CD4-positive, alpha-beta T cell treated with Interleukin-1 beta for 1 hour (primary cell): ENCODE measurements around the gene TFCP2.
"Not testable (repeated sequence)": the region's sequence is repeated elsewhere in the genome, so short reads cannot be mapped to it uniquely, and the experiment has no call there.

Experiments used
- DNase-seq, 2 donors: peaks; one replicate each; pipeline ENCODE4 v3.0.0-alpha.2; 2020 to 2022

Gene TFCP2

DNA sequence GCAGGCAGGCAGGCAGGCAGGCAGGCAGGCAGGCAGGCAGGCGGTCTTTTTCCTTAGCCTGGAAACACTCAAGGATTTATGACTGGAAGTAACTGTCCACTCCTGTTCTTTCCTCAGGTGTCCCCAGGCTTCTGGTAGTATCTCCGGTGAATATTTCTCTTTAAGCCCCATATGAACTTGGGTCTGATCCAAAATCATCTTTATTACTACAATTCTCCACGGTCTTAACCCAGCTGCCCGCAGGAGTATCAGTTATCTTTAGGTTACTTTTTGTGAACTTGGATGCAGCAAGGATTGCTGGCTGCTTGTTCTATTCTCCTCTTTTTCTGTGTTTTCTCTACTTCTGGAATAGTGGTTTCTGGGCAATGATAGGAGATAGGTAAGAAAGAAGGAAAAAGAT lies 92.8 kb downstream of the TFCP2 start:
- no peak for DNase-seq

GRCh38 chr12:51078866-51079265 lies 94.1 kb downstream of the TFCP2 start:
- DNase-seq: not testable (repeated sequence)

DNA sequence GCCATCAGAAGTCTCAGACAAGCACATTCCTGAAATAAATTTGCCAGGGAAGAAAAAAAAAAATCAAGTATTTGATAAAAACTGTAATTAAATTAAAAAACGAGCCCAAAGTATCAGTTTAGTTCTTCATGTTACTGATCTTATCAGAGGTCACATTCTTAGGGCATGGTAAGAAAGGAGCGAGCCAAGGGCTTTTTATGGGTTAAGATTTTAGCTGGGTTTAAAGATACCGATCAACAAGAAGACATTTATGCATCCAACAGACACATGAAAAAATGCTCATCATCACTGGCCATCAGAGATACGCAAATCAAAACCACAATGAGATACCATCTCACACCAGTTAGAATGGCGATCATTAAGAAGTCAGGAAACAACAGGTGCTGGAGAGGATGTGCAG lies 94.6 kb downstream of the TFCP2 start:
- not testable (repeated sequence) for DNase-seq

- no peak for DNase-seq
Measured at GRCh38 chr12:51077930-51078329, 95.0 kb downstream of the TFCP2 start.

- no peak for DNase-seq
Measured at GRCh38 chr12:51076236-51076930, 96.6 kb downstream of the TFCP2 start.

DNA sequence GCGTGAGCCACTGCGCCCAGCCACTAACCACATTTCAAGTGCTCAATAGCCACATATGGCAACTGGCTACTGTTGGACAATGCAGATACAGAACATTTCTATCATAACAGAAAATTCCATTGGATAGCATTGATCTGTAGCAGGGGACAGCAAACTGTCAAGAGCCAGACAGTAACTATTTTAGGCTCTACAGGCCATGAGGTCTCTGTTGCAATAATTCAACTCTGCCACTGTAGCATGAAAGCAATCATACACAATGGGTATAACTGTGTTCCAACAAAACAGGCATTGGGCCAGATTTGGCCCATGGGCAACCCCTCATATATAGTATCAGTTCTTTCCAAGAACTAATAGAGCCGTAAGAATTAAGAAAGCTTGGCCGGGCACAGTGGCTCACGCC lies 97.5 kb downstream of the TFCP2 start:
- no peak for DNase-seq

DNA sequence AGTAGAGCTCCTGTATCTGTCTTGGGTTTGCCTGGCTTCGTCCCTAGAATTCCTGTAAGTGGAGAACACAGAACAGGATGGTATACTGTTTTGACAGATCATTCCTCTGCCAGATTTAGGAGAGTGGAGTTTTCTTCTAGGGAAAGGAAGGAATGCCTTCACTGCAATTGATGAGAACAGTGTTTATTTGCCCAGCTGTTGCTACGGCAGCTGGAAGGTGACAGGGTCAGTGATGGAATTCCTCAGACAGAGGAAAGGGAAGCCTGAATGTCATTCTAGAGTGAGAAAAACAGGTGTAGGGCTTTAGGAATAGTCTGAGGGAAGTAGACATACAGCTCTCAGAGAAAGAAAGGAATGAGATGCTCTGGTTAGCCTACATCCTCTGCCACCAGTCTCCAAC lies 101.3 kb downstream of the TFCP2 start:
- no peak for DNase-seq

GRCh38 chr12:51070004-51070403 lies 102.9 kb downstream of the TFCP2 start:
- DNase-seq: no peak

DNA sequence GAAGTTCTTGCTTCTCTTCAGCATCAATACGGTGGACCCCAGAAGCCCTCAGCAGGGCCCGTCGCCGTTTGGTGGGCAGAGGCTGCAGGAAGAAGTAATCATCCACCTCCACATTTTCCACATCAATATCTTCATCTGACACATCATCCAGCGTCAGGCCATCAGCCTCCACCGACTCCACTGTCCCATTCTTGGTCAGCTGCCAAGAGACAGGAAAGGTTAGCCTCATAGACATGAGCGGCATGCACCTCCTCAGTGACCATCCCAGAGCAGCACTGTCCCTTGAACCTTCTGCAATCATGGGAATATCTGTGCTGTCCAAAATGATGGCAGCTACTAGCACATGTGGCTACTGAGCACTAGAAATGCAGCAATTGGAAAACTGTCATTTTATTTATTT lies 105.2 kb downstream of the TFCP2 start:
- DNase-seq: no peak

DNA sequence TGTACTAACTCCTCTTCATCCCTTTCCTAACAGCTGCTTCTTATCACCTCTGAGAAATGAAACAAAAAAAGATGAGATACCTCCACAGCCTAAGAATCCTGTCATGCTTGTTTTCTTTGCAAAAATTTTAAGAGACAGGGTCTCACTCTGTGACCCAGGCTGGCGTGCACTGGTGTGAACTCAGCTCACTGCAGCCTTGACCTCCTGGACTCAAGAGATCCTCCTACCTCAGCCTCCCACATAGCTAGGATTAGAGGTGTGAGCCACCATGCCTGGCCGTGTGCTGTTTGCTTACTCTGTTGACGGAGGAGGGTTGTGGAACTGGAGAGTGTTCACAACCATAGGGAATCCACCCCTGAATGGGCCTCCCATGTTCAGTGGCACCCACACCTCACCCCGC lies 105.7 kb downstream of the TFCP2 start:
- DNase-seq: no peak

GRCh38 chr12:51065530-51065929 lies 107.4 kb downstream of the TFCP2 start:
- DNase-seq: no peak

DNA sequence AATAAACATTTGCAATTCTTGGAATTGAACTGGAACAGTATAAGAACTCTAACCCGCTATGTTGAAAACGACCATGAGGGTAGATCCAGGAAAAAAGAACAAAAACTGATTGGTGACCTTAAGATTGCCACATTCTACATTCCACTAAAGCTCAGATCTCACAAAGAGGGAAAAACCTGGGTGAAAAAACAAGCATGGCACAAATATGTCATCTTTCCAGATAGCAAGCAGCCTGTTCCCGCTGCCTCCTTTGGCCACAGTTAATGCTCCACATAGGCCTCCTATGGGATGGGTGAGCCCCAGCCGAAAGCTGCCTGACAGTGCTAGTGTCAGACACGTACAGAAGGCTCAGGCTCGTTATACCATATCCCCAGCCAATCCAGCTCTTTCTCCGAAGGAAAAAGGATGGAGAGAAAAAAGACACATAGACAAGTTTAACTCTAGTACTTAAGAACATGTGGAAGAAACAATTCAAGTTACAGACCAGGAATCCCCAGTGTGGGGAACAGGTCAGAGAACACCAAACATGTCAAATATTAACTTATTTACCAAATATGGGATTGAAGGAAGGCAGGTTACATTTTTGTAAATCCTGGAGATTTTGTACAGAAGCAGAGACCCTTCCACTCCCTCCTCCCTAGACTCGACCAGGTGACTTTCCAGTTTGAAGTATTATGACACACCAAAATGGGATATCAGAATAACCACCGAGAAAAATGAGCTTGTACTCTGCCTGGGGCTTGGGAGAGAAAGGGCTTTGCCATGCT lies 110.1 kb downstream of the TFCP2 start:
- DNase-seq: no peak

- DNase-seq: no peak
Measured at GRCh38 chr12:51059086-51059485, 113.8 kb downstream of the TFCP2 start.

GRCh38 chr12:51056242-51056641 lies 116.7 kb downstream of the TFCP2 start:
- peak in 1 of 2 donors; percentile 2 for DNase-seq

DNA sequence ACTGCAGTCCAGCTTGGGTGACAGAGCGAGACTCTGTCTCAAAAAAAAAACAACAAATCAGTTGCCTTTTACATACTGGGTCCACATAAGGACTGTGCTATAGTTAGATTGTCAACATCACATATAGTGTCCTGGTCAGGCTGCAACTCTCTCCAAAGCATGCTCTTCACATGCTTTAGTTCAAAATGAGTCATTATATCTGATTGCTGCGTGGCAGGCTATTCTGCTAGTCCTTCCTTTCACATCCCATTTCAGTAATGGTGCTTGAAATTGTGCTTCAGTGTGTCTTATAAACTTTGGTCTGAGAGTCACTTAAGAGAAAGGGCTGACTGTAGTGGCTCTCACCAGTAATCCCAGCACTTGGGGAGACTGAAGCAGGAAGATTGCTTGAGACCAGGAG lies 117.9 kb downstream of the TFCP2 start:
- no peak for DNase-seq

DNA sequence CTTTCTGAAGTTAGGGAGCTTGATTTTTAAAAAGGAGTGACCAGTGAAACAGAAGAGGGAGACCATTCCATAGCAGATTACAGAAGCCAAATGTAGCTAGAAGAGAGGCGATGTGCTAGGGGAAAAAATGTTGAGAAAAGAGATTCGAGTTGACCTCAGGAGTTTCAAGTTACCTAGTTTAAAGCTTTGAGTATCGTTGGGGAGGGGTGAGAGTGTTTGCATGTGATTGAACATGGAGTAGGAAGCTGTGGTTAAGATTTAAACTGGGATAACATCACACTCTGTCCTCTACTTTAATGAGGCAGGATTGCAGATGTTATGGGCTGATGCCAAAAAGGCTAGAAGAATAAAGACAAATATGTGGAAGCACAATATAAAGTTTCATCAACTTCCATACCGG lies 121.1 kb downstream of the TFCP2 start:
- DNase-seq: no peak

DNA sequence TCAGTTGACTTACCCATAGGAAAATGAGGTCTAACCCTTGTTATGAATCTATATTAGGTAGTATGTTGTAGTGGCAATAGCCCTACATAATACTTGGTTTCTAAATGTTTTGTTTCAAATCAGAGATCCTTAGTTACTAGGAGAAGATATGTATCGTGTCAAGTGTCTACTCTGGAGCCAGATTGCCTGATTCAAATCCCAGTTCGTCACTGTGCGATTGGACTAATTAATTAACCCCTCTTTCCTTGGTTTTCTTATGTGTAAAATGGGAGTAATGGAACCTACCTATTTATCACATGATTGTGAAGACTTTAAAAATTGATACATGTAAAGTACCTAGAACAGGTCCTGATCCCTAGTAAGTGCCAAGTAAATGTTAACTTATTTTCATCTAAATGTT lies 123.4 kb downstream of the TFCP2 start:
- no peak for DNase-seq

GRCh38 chr12:51048661-51049251 lies 124.2 kb downstream of the TFCP2 start:
- DNase-seq: peak in 1 of 2 donors; percentile 49

GRCh38 chr12:51047655-51048540 lies 125.0 kb downstream of the TFCP2 start, which contains the start of gene LETMD1:
LETMD1 (plus strand) TSS chr12:51048327; CDS start chr12:51048357, 30 bp downstream.
- peak; percentile 95 for DNase-seq
